ENCODE results near the gene RALGPS1.

DNA sequence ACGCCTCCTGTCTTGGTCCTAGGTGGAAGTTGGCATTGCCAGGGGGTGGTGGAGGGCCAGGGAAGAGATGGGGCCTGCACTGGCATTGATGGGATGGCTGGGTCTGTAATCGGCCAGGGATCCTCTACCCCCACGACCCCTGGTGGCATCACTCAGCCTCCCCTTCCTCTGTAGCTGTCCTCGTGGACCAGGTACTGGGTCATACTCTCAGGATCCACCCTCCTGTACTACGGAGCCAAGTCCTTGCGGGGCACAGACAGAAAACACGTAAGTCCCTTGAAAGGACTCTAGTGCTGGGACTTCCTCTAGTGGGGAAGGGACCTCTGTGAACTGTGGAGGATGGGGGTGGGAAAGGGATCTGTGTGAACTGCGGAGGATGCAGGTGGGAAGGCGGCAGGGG lies 297.9 kb downstream of the RALGPS1 start:
- TF ChIP-seq, protein P1, sequence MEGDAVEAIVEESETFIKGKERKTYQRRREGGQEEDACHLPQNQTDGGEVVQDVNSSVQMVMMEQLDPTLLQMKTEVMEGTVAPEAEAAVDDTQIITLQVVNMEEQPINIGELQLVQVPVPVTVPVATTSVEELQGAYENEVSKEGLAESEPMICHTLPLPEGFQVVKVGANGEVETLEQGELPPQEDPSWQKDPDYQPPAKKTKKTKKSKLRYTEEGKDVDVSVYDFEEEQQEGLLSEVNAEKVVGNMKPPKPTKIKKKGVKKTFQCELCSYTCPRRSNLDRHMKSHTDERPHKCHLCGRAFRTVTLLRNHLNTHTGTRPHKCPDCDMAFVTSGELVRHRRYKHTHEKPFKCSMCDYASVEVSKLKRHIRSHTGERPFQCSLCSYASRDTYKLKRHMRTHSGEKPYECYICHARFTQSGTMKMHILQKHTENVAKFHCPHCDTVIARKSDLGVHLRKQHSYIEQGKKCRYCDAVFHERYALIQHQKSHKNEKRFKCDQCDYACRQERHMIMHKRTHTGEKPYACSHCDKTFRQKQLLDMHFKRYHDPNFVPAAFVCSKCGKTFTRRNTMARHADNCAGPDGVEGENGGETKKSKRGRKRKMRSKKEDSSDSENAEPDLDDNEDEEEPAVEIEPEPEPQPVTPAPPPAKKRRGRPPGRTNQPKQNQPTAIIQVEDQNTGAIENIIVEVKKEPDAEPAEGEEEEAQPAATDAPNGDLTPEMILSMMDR (IDR thresholded peaks at IDR 0.05; ENCODE audit: low read length), result no peak
- TF ChIP-seq EZH2 (optimal IDR thresholded peaks at IDR 0.05; ENCODE audit: low read depth, low read length), result no peak
